ENCODE results near the gene R3HDM2. TPM values are rescaled to one million over a fixed set of nuclear protein-coding genes. Genes with fewer than 3 reads are reported as not detected.

Gene R3HDM2
- total RNA-seq, 4 donors from 2014 or later: 31.0 to 51.9 (median 41.6) TPM

Small RNAs within 50 kb of the gene (small RNA-seq; reads per million reads assigned to genes)
- not detected for gene RNU6-879P

Other genes with a start within 250 kb of the R3HDM2 start
- gene NXPH4, start 214.2 kb downstream of the R3HDM2 start, total RNA-seq: 1 to 10 TPM in 1 of 4 donors, not detected in 3; 4.2 TPM
- gene SHMT2, start 201.3 kb downstream of the R3HDM2 start, total RNA-seq: 10 to 100 TPM; 18.4 to 77.3 (median 32.6) TPM
- gene STAC3, start 179.9 kb downstream of the R3HDM2 start, total RNA-seq: 1 to 10 TPM in 3 of 4 donors, not detected in 1; 1.7 to 5.0 (median 3.6) TPM
- gene INHBC, start 3.7 kb upstream of the R3HDM2 start, total RNA-seq: not detected
- not detected for gene INHBE, start 24.3 kb upstream of the R3HDM2 start, total RNA-seq
- gene GLI1, start 28.7 kb upstream of the R3HDM2 start, total RNA-seq: 10 to 100 TPM; 16.2 to 61.0 (median 38.7) TPM
- 10 to 100 TPM in 2 of 4 donors, 1 to 10 TPM in 2; 5.2 to 40.5 (median 11.6) TPM for gene ARHGAP9, start 48.8 kb upstream of the R3HDM2 start, total RNA-seq
- 100 to 1,000 TPM in 1 of 4 donors, 10 to 100 TPM in 3; 53.5 to 101 (median 74.2) TPM for gene MARS1, start 57.0 kb upstream of the R3HDM2 start, total RNA-seq
- 10 to 100 TPM; 35.2 to 49.2 (median 42.1) TPM for gene DDIT3, start 89.5 kb upstream of the R3HDM2 start, total RNA-seq
- 10 to 100 TPM; 23.0 to 49.2 (median 40.9) TPM for gene MBD6, start 91.8 kb upstream of the R3HDM2 start, total RNA-seq
- 100 to 1,000 TPM in 3 of 4 donors, 10 to 100 TPM in 1; 92.9 to 138 (median 130) TPM for gene DCTN2, start 116.1 kb upstream of the R3HDM2 start, total RNA-seq
- gene KIF5A, start 119.0 kb upstream of the R3HDM2 start, total RNA-seq: 1 to 10 TPM; 1.9 to 4.8 (median 2.9) TPM
- gene PIP4K2C, start 160.1 kb upstream of the R3HDM2 start, total RNA-seq: 10 to 100 TPM; 29.5 to 67.7 (median 35.9) TPM
- 10 to 100 TPM; 19.0 to 33.1 (median 28.1) TPM for gene DTX3, start 173.8 kb upstream of the R3HDM2 start, total RNA-seq
- gene ARHGEF25, start 180.4 kb upstream of the R3HDM2 start, total RNA-seq: 10 to 100 TPM; 31.2 to 91.2 (median 48.8) TPM
- gene B4GALNT1, start 202.2 kb upstream of the R3HDM2 start, total RNA-seq: 10 to 100 TPM; 14.5 to 43.8 (median 16.8) TPM